GM12878 (cell line): Measurements from ENCODE around the gene BCAT1. TPM values are rescaled to one million over a fixed set of nuclear protein-coding genes. Genes with fewer than 3 reads are reported as not detected.

Experiments
- ATAC-seq: fragments of 200-7000 bp; cut with Tn5 transposase; 3 replicates; pipeline ENCODE4 v1.9.1; 2020; ENCODE audit warnings: mild to moderate bottlenecking, moderate library complexity
- BruUV-seq: library from RNA; stranded (reverse); fragments of 400-500 nt; replicated peaks from 2 replicates; lab custom pipeline; 2021; lab: Mats Ljungman, UMichigan
- CTCF ChIA-PET: fragments of 300-600 bp; sonication (Branson Sonifier 250); formaldehyde crosslinking; extraction: SDS; loops from one replicate; lab custom pipeline; 2021; ENCODE audit warnings: inconsistent platforms; lab: Yijun Ruan, JAX
- POLR2A ChIA-PET: fragments of 350-600 bp; formaldehyde crosslinking; extraction: SDS; loops from one replicate; lab custom pipeline; 2021; ENCODE audit warnings: inconsistent platforms; lab: Charles Lee
- RAD21 ChIA-PET: fragments of 300-600 bp; sonication (Branson Sonifier 250); formaldehyde crosslinking; loops from one replicate; lab custom pipeline; 2023; ENCODE audit warnings: antibody characterized with exemption; ENCODE audit not compliant: unreplicated experiment; lab: Charles Lee
- SMC1A ChIA-PET: fragments of 300-600 bp; sonication (Branson Sonifier 250); formaldehyde crosslinking; loops from one replicate; lab custom pipeline; 2023; ENCODE audit not compliant: unreplicated experiment, uncharacterized antibody; lab: Charles Lee
- DNase-seq: peaks from one replicate; pipeline ENCODE4 v3.0.0-alpha.2; 2011; ENCODE audit warnings: low read depth, low spot score
- FAIRE-seq: peaks from 3 replicates; lab custom pipeline; 2011; peaks lifted over from hg19 to GRCh38; lab: Jason Lieb, UNC
- H2AFZ ChIP-seq: 2 replicates; pipeline ENCODE4 v1.6.0; 2011; ENCODE audit warnings: low read depth, low read length, control low read depth; ENCODE audit not compliant: control insufficient read depth
- H3K27ac ChIP-seq: 2 replicates; pipeline ENCODE4 v1.5.1; 2011; ENCODE audit warnings: control low read depth; ENCODE audit not compliant: control insufficient read depth, insufficient read depth
- H3K27me3 ChIP-seq, 2 experiments: replicated peaks in 1 of 2; 2 replicates each; pipeline versions ENCODE4 v1.6.0 to v1.6.1; 2011; ENCODE audit warnings: low read length in 1 of 2; ENCODE audit not compliant: control insufficient read depth in 2 of 2, insufficient read depth in 2 of 2
- H3K36me3 ChIP-seq, 2 experiments: 2 replicates each; pipeline ENCODE4 v1.5.1; 2011; ENCODE audit warnings: low read length in 1 of 2; ENCODE audit not compliant: control insufficient read depth in 2 of 2, insufficient read depth in 2 of 2
- H3K4me1 ChIP-seq: 2 replicates; pipeline ENCODE4 v1.6.1; 2011; ENCODE audit warnings: mild to moderate bottlenecking, low read length, moderate library complexity, mixed read lengths; ENCODE audit not compliant: control insufficient read depth, insufficient read depth
- H3K4me2 ChIP-seq: 2 replicates; pipeline ENCODE4 v1.6.0; 2011; ENCODE audit warnings: control low read depth; ENCODE audit not compliant: control insufficient read depth, insufficient read depth
- H3K4me3 ChIP-seq: fragments of 200-600 bp; sonication (generic); 2 replicates; pipeline ENCODE4 v1.5.1; 2016
- H3K79me2 ChIP-seq: 2 replicates; pipeline ENCODE4 v1.6.0; 2011; ENCODE audit warnings: low read length; ENCODE audit not compliant: control insufficient read depth, insufficient read depth
- H3K9ac ChIP-seq: 2 replicates; pipeline ENCODE4 v1.8.0; 2011; ENCODE audit warnings: low read length, control low read depth, mixed read lengths; ENCODE audit not compliant: control insufficient read depth, insufficient read depth
- H3K9me3 ChIP-seq: replicated peaks from 3 replicates; pipeline ENCODE4 v1.5.1; 2011; ENCODE audit warnings: mild to moderate bottlenecking, low read length; ENCODE audit not compliant: control insufficient read depth, insufficient read depth
- H4K20me1 ChIP-seq: 2 replicates; pipeline ENCODE4 v1.6.0; 2011; ENCODE audit not compliant: control insufficient read depth, insufficient read depth
- CEBPB ChIP-seq, 2 experiments: fragments of 150-350 bp in 1 of 2; IDR thresholded peaks; 2 replicates each; pipeline ENCODE4 v1.6.1; 2012 to 2014; ENCODE audit warnings: low read depth in 2 of 2, low read length in 2 of 2, borderline replicate concordance in 1 of 2, inconsistent platforms in 1 of 2
- CHD4 ChIP-seq: fragments of 200-600 bp; sonication (generic); IDR thresholded peaks from 2 replicates; pipeline ENCODE4 v1.6.1; 2016; ENCODE audit warnings: mild to moderate bottlenecking
- FOXK2 ChIP-seq: fragments of 450-650 bp; IDR thresholded peaks from 2 replicates; pipeline ENCODE4 v1.6.1; 2017; ENCODE audit warnings: mild to moderate bottlenecking, moderate library complexity
- HDAC2 ChIP-seq: fragments of 200-600 bp; sonication (generic); IDR thresholded peaks from 2 replicates; pipeline ENCODE4 v1.6.1; 2017
- HDGF ChIP-seq: fragments of 450-650 bp; IDR thresholded peaks from 2 replicates; pipeline ENCODE4 v1.6.1; 2016; ENCODE audit warnings: antibody characterized with exemption
- NRF1 ChIP-seq: conservative IDR thresholded peaks from 2 replicates; pipeline ENCODE4 v1.6.1; 2011; ENCODE audit warnings: mild to moderate bottlenecking, low read depth, low read length, improper control_type of control experiment
- PAX5 ChIP-seq: IDR thresholded peaks from 2 replicates; pipeline ENCODE4 v1.6.1; 2011; ENCODE audit warnings: low read depth, low read length, borderline replicate concordance
- POLR2AphosphoS2 ChIP-seq: IDR thresholded peaks from 2 replicates; pipeline ENCODE4 v1.6.1; 2011; ENCODE audit warnings: low read depth, mild to moderate bottlenecking, low read length, improper control_type of control experiment, moderate library complexity
- SIX5 ChIP-seq: IDR thresholded peaks from 2 replicates; pipeline ENCODE4 v1.6.1; 2011; ENCODE audit warnings: mild to moderate bottlenecking, low read depth, low read length, moderate library complexity; ENCODE audit not compliant: severe bottlenecking
- SP1 ChIP-seq: IDR thresholded peaks from one replicate; pipeline ENCODE4 v1.6.1; 2011; ENCODE audit warnings: low read depth, low read length
- SUPT20H ChIP-seq: IDR thresholded peaks from 2 replicates; pipeline ENCODE4 v1.6.1; 2011; ENCODE audit warnings: low read depth, mild to moderate bottlenecking, low read length, moderate library complexity, borderline replicate concordance; ENCODE audit not compliant: control insufficient read depth
- TAF1 ChIP-seq: IDR thresholded peaks from 2 replicates; pipeline ENCODE4 v1.6.1; 2011; ENCODE audit warnings: mild to moderate bottlenecking, low read depth, low read length, borderline replicate concordance
- TCF12 ChIP-seq: IDR thresholded peaks from 2 replicates; pipeline ENCODE4 v1.6.1; 2011; ENCODE audit warnings: low read depth, mild to moderate bottlenecking, low read length
- ZNF384 ChIP-seq: IDR thresholded peaks from 2 replicates; pipeline ENCODE4 v1.6.1; 2012; ENCODE audit warnings: low read depth, mild to moderate bottlenecking, low read length, improper control_type of control experiment, borderline replicate concordance
- ZSCAN29 ChIP-seq: fragments of 450-650 bp; IDR thresholded peaks from 2 replicates; pipeline ENCODE4 v1.6.1; 2017; ENCODE audit warnings: mild to moderate bottlenecking, moderate library complexity
- WGBS: methylation state at CpG from one replicate; pipeline ENCODE4 v1.1.6; 2016; ENCODE audit warnings: low lambda C conversion rate; ENCODE audit not compliant: insufficient replicate concordance, insufficient coverage; ENCODE audit errors: missing lambda C conversion rate; 5-methylcytosine and 5-hydroxymethylcytosine counted together
- in situ Hi-C: fragments of 300-500 bp; cut with MboI; formaldehyde crosslinking; loops from 9 replicates; pipeline ENCODE4 v1.14.3; 2018; ENCODE audit warnings: mixed read lengths
- intact Hi-C: fragments of 100-400 bp; cut with micrococcal nuclease; formaldehyde crosslinking; loops from one replicate; pipeline ENCODE4 v1.14.2; 2022; ENCODE audit not compliant: unreplicated experiment
- polyA plus RNA-seq, 11 experiments: library from polyadenylated mRNA; depleted of rRNA in 4 of 11; unstranded in 6 of 11; stranded (reverse) in 5 of 11; fragments of >200 nt; fragmentation: Nextera tagmentation in 4 of 11; fragmentation: Illumina TruSeq in 1 of 11; extraction: Ambion mirVana in 4 of 11; extraction: Trizol in 1 of 11; gene quantifications; 1 replicate in 1 of 11; 2 replicates in 10 of 11; pipeline versions ENCODE4 v1.2.1 to v1.2.3, GENCODE V29; 2011 to 2016; ENCODE audit warnings: inconsistent platforms in 2 of 11, missing spikeins in 2 of 11, low read depth in 1 of 11
- total RNA-seq, 4 experiments: library from RNA; depleted of rRNA in 3 of 4; stranded (reverse); fragments of >200 nt in 3 of 4; fragmentation: Illumina TruSeq in 1 of 4; extraction: Trizol in 1 of 4; gene quantifications; 2 replicates each; pipeline versions ENCODE4 v1.2.1 to v1.2.3, GENCODE V29; 2013 to 2021
- TF ChIP-seq, protein P1 (sequence below): fragments of 450-650 bp; IDR thresholded peaks from 2 replicates; pipeline ENCODE4 v1.6.1; 2017; ENCODE audit warnings: mild to moderate bottlenecking, low read depth, inconsistent platforms; ENCODE audit not compliant: poor library complexity, severe bottlenecking
- TF ChIP-seq, protein P2 (sequence below): fragments of 450-650 bp; IDR thresholded peaks from 2 replicates; pipeline ENCODE4 v1.6.1; 2017; ENCODE audit warnings: mild to moderate bottlenecking, moderate library complexity
- TF ChIP-seq, protein P3 (sequence below): IDR thresholded peaks from 2 replicates; pipeline ENCODE4 v1.6.1; 2011; ENCODE audit warnings: low read depth, mild to moderate bottlenecking, low read length, moderate library complexity, borderline replicate concordance; ENCODE audit errors: extremely low read depth

BCAT1 gene
- total and polyA plus RNA-seq, 10 of the 15 experiments (the other 5 are each of a cell fraction or from before 2014, with no cell fraction given): 26.2 to 187 (median 81.9) TPM

DNA sequence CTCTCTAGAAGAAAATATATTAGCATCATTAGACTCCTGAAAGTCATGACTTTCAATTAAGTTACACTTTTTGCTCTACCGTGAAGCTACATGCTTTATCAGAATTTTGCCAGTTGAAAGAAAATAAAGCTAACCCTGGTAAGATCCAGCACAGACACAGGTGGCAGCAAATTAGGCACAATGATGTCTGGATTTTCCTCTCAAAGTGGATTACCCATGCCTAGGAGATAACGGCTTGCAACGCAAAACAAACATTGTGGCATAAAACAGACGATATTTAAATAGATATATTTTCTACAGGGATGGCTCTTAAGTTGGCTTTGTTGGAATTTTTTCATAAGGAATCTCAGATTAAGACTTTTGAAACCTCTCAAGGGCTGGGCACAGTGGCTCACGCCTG, 33.4 kb downstream of the BCAT1 start:
- peaks cover 3% of the 10 kb centered on the region for H3K79me2 ChIP-seq
- POLR2A ChIA-PET: no interaction called here

More for the DNA sequence above, 33.4 kb downstream of the BCAT1 start:
- FAIRE-seq (no peak), DNase-seq (no peak), ATAC-seq (no peak)
- CTCF ChIA-PET: no interaction called here
- in situ Hi-C loops: no loop called here
- SMC1A ChIA-PET: interaction anchor here (2.4 kb wide), 1 partner anchor 31 kb away, joined by 8 read pairs; no protein-coding TSS in a partner anchor
- no peaks in the 10 kb centered on the region; a peak in 1 of 4 replicates for H3K36me3 ChIP-seq
- intact Hi-C loops: no loop called here
- TF ChIP-seq, protein P1, sequence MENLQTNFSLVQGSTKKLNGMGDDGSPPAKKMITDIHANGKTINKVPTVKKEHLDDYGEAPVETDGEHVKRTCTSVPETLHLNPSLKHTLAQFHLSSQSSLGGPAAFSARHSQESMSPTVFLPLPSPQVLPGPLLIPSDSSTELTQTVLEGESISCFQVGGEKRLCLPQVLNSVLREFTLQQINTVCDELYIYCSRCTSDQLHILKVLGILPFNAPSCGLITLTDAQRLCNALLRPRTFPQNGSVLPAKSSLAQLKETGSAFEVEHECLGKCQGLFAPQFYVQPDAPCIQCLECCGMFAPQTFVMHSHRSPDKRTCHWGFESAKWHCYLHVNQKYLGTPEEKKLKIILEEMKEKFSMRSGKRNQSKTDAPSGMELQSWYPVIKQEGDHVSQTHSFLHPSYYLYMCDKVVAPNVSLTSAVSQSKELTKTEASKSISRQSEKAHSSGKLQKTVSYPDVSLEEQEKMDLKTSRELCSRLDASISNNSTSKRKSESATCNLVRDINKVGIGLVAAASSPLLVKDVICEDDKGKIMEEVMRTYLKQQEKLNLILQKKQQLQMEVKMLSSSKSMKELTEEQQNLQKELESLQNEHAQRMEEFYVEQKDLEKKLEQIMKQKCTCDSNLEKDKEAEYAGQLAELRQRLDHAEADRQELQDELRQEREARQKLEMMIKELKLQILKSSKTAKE: no peak
- TF ChIP-seq SIX5: no peak
- no peak for TF ChIP-seq POLR2AphosphoS2
- TF ChIP-seq TAF1: no peak
- TF ChIP-seq ZSCAN29: no peak
- no peak for TF ChIP-seq CHD4
- TF ChIP-seq SUPT20H: no peak
- no peak for TF ChIP-seq NRF1
- no peak for TF ChIP-seq TCF12
- TF ChIP-seq PAX5: no peak
- TF ChIP-seq, protein P2, sequence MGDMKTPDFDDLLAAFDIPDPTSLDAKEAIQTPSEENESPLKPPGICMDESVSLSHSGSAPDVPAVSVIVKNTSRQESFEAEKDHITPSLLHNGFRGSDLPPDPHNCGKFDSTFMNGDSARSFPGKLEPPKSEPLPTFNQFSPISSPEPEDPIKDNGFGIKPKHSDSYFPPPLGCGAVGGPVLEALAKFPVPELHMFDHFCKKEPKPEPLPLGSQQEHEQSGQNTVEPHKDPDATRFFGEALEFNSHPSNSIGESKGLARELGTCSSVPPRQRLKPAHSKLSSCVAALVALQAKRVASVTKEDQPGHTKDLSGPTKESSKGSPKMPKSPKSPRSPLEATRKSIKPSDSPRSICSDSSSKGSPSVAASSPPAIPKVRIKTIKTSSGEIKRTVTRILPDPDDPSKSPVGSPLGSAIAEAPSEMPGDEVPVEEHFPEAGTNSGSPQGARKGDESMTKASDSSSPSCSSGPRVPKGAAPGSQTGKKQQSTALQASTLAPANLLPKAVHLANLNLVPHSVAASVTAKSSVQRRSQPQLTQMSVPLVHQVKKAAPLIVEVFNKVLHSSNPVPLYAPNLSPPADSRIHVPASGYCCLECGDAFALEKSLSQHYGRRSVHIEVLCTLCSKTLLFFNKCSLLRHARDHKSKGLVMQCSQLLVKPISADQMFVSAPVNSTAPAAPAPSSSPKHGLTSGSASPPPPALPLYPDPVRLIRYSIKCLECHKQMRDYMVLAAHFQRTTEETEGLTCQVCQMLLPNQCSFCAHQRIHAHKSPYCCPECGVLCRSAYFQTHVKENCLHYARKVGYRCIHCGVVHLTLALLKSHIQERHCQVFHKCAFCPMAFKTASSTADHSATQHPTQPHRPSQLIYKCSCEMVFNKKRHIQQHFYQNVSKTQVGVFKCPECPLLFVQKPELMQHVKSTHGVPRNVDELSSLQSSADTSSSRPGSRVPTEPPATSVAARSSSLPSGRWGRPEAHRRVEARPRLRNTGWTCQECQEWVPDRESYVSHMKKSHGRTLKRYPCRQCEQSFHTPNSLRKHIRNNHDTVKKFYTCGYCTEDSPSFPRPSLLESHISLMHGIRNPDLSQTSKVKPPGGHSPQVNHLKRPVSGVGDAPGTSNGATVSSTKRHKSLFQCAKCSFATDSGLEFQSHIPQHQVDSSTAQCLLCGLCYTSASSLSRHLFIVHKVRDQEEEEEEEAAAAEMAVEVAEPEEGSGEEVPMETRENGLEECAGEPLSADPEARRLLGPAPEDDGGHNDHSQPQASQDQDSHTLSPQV: no peak
- TF ChIP-seq SP1: no peak
- TF ChIP-seq CEBPB (IDR thresholded peaks at IDR 0.05; ENCODE audit: borderline replicate concordance in 1 of 2, low read depth in 2 of 2, low read length in 2 of 2): no peak
- no peak for TF ChIP-seq HDAC2
- TF ChIP-seq HDGF: no peak
- TF ChIP-seq, protein P3, sequence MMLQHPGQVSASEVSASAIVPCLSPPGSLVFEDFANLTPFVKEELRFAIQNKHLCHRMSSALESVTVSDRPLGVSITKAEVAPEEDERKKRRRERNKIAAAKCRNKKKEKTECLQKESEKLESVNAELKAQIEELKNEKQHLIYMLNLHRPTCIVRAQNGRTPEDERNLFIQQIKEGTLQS: no peak
- TF ChIP-seq ZNF384: no peak
- no peak for TF ChIP-seq FOXK2
- H3K4me1 ChIP-seq: no peaks in the 10 kb centered on the region
- H2AFZ ChIP-seq: no peak overlapping the region
- no peak overlapping the region for H3K27ac ChIP-seq
- 89% methylated on average over 5 of the region's 5 CpGs for WGBS
- no TSS peak for BruUV-seq
- no peaks in the 10 kb centered on the region for H3K9me3 ChIP-seq
- H3K9ac ChIP-seq: no peak overlapping the region
- H3K4me3 ChIP-seq: no peak overlapping the region
- no peaks in the 10 kb centered on the region for H3K27me3 ChIP-seq
- H3K4me2 ChIP-seq: no peak overlapping the region
- H4K20me1 ChIP-seq: no peaks in the 10 kb centered on the region
- RAD21 ChIA-PET: no interaction called here
